Peyer's patch (tissue), 4 donors: ENCODE measurements around the gene OR51E2.

Experiments used
- CTCF ChIP-seq, 6 experiments: fragments of 450-650 bp in 4 of 6; fragments of 200-600 bp in 2 of 6; sonication (generic) in 1 of 6; IDR thresholded peaks; one replicate each; pipeline ENCODE4 v1.5.1; 2017 to 2019; ENCODE audit warnings: antibody characterized with exemption in 6 of 6, mild to moderate bottlenecking in 3 of 6, moderate library complexity in 1 of 6
- POLR2A ChIP-seq, 2 donors: fragments of 450-650 bp; IDR thresholded peaks; one replicate each; pipeline ENCODE4 v1.5.1; 2017; ENCODE audit warnings: antibody characterized with exemption in 2 of 2, mild to moderate bottlenecking in 2 of 2, moderate library complexity in 2 of 2

- TF ChIP-seq CTCF (IDR thresholded peaks at IDR 0.05) (no peak), POLR2A (IDR thresholded peaks at IDR 0.05) (no peak)
These were observed at the start of gene OR51E2 for GRCh38 chr11:4697585-4697984.
